Subcutaneous adipose tissue (tissue), 4 donors: ENCODE measurements around the gene UCN. TPM values are rescaled to one million over a fixed set of nuclear protein-coding genes. Genes with fewer than 3 reads are reported as not detected.

ENCODE experiments used
- total RNA-seq, 4 donors: library from RNA; depleted of rRNA; stranded (reverse); fragments of >200 nt; gene quantifications; one replicate each; pipeline ENCODE4 v1.1.0, GENCODE V29; 2016
- TF ChIP-seq, protein P1 (sequence below): fragments of 450-650 bp; IDR thresholded peaks from one replicate; pipeline ENCODE4 v1.5.1; 2016; ENCODE audit warnings: low read depth, mild to moderate bottlenecking, control low read depth, antibody characterized with exemption, moderate library complexity

UCN gene
- total RNA-seq, 4 donors from 2014 or later = 1.7 to 3.4 (median 2.9) TPM; not detected in 1

DNA sequence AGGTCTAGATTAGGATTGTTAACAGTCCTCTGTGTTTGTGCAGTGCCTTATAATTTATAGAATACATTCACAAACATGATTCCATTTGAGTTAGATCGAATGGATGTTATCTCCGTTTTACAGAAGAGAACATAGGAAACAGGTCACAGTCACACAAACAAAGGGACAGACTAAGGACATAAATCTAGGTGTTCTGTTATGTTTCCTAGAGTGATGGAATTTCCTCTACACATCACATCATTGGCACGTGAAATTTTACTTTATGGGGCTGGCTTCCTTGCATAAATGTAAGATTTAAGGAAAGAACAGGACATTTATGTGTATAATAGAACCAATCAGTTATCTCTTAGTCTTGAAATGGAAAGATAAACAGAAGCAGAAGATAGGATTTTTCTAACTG, 19.6 kb downstream of the UCN start:
- TF ChIP-seq, protein P1, sequence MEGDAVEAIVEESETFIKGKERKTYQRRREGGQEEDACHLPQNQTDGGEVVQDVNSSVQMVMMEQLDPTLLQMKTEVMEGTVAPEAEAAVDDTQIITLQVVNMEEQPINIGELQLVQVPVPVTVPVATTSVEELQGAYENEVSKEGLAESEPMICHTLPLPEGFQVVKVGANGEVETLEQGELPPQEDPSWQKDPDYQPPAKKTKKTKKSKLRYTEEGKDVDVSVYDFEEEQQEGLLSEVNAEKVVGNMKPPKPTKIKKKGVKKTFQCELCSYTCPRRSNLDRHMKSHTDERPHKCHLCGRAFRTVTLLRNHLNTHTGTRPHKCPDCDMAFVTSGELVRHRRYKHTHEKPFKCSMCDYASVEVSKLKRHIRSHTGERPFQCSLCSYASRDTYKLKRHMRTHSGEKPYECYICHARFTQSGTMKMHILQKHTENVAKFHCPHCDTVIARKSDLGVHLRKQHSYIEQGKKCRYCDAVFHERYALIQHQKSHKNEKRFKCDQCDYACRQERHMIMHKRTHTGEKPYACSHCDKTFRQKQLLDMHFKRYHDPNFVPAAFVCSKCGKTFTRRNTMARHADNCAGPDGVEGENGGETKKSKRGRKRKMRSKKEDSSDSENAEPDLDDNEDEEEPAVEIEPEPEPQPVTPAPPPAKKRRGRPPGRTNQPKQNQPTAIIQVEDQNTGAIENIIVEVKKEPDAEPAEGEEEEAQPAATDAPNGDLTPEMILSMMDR = no peak

DNA sequence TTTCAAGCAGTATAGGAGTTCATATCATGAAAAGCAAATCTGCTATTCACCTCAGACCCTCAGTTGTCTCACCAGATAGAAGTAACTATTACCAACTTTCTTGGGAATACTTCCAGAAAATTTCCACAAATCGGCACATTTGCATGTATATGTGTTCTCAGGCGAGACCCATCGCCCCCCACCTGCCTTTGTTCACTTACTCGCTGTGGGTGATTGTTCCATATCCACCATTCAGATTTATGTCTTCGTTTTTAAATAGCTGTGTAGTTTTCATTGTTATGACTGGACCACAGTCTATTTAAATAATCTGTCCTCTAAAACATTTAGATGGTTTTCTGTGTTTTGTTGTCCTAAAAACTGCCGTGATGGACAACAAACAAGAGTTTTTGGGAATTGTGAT, 22.8 kb downstream of the UCN start:
- TF ChIP-seq, protein P1 = no peak

DNA sequence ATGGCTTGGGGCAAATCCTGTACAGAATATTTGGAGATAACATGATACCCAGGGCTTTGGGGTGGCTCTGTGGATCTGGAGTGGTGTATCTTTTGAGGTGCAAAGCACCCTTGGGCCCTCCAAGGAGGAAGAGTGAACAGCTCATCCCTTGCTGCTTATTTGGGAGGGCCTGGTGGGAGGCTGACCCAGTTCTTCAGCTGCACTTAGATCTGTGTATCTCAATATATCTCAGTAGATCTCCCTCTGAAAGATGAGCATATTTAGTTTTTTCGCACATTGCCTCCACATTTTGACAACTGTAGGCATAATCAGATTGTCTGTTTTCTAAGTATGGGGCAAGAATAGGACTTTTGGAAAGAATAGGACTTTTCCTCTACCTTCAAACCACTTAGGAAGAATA, 23.2 kb downstream of the UCN start:
- TF ChIP-seq, protein P1 = no peak

DNA sequence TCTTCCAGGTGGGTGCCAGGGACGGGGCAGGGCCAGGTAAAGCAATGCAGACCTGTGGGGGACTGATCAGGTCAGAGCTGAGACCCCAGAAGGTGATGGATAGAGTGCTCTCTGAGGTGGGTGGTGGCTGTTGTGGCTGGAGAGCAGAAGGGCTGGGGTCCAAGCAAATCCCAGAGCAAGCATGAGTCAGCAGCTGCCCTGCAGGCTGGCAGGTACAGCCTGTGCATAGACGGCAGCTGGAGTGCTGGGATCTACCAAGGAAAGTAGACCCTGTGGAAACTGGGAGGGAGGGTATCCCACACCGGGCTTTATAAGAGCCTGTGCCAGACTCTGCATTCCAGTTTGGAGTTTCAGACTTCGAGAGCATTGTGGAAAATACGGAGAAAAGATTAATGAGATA, 25.4 kb downstream of the UCN start:
- TF ChIP-seq, protein P1 = no peak

DNA sequence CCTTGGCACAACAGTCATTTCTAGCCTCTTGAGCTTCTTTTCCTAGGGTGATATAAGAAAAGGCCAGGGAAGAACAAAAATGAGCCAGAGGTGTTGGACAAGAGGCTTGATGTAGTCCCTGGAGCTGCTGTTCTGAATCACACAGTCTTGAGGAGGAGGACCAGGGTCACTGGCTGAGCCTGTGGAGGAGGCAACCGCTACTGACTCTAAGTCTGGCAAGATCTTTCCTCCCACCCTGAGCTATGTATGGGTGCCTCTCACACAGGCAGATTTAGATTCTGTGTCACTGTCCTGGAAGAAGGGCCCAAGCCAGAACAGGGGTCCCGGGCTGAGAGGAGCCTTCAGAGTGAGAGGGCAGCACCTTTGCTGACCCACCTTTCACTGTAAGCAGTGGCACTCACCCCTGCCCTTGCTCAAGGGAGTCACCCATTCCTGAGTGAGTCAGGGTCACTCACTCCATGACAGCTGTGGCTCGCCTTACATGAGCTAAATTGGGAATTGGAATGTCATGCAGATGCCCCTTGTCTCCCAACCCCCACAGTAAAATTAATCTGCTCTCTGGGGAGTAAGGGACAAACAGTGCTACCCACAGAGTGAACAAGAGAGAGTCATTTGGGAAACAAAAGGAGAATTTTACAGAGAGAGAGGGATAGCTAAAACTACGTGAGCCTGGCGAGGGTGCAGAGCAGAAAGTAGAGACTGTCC, 26.2 kb downstream of the UCN start, which contains the start of gene TRIM54:
TSS of gene TRIM54 (plus strand) at position 575 of the 705 bp plus-strand sequence. CDS start 303 bp downstream, outside the sequence.
- TF ChIP-seq, protein P1 = no peak

DNA sequence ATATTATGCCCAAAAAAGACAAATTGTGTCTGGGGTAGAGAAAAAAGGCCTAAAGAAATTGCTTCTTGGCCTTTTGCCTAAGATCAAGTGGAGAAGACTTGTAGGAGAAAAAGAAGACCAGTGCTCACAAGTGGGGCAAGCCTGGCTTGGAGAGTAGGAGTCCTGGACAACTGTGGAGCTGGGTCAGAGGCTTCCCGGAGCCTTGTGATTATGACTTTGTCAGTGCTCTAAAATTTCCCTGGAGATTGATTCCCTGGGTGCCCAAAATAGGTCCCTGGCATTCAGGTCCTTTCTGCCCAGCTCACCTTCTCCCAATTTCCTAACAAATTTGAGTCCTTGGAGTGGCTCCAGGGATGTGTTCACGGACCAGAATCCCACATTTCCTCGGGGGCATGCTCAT, 26.8 kb downstream of the UCN start:
- TF ChIP-seq, protein P1 = no peak

DNA sequence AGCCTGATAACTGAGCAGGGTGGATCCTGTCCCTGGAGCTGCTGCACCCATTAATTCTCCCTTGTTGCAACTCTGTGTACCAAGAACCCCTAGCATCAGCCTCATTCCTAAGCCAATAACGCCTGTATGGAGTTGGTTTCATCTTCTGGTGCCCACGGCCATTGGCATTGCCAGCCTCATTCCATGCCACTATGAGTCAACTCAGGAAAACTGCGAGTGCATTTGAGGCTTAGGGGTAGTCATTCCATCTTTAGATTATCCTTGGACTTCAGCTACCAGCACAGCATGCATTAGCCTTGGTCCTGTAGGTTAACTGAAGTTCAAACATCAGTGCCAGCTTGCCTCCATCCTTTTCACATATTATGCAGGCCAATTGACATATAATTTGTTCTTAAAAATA, 27.4 kb downstream of the UCN start:
- TF ChIP-seq, protein P1 = no peak
